GM19035 (cell line): ENCODE data around the gene MZT2A.
"Not testable (repeated sequence)": the region's sequence is repeated elsewhere in the genome, so short reads cannot be mapped to it uniquely, and the experiment has no call there.

Experiments
- ATAC-seq: cut with Tn5 transposase; IDR thresholded peaks from one replicate; pipeline ENCODE4 v1.9.1; 2021; ENCODE audit not compliant: unreplicated experiment

MZT2A gene, protein sequence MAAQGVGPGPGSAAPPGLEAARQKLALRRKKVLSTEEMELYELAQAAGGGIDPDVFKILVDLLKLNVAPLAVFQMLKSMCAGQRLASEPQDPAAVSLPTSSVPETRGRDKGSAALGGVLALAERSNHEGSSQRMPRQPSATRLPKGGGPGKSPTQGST

DNA sequence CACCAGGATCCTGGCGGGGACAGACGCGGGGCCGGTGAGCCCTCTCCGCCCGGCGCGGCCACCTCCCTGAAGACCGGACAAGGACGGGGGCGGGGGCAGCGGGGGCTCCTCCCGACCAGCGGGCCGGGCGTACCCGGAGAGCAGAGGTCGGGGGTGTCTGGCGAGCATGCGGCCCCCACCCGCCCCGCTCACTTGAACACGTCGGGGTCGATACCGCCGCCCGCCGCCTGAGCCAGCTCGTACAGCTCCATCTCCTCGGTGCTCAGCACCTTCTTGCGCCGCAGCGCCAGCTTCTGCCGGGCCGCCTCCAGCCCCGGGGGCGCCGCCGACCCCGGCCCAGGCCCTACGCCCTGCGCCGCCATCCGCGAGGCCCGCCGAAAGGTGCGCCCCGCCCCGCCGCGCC lies at the start of gene MZT2A:
MZT2A (minus strand) TSS at position 383 of the 403 bp plus-strand sequence; CDS start at position 362, 21 bp downstream.
- peak; percentile 6 for ATAC-seq

GRCh38 chr2:131538856-131539255 lies 46.7 kb upstream of the MZT2A start:
- ATAC-seq: not testable (repeated sequence)

DNA sequence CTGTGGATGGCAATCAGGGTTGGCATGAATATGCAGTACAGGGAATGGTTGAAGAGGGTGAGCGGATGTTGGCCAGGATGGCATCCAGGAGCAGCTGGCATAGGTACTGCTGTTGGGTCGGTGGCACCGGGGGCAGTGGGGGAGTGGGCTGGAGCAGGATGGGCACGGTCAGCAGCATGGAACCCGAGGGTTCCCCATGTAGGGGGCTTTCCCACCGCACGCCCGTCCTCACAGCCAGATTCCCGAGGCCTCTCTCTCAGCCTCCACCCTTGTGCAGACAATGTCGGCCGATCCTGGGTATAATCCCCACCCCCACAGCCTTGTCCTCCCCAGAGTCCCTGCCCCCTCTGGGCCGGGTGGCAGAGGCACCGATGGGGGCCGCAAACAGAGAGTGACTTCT lies 44.6 kb upstream of the MZT2A start:
- ATAC-seq: not testable (repeated sequence)

GRCh38 chr2:131535951-131536826 lies 44.0 kb upstream of the MZT2A start:
- ATAC-seq: not testable (repeated sequence)

- ATAC-seq: no peak
These were observed 43.3 kb upstream of the MZT2A start for GRCh38 chr2:131535526-131535925.

DNA sequence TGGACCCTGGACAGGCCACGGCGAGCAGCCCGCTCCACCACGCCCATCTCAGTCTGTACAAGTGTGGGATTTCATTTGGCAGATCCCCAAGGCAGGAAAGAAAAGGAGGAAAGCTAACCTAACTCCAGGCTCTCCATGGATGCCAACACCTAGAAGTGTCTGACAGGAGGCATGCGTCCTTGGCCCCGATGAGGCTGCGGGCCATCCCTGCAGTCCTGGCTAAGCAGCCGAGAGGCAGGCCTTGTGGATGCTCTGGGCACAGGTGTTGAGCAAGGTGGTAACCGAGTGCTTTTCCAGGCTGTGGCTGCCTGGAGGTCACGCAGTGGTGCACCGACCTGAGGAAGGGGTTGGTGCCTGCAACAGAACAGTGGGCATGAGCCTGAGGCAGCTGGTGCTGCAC lies 42.8 kb upstream of the MZT2A start:
- ATAC-seq: not testable (repeated sequence)

GRCh38 chr2:131534317-131534672 lies 42.1 kb upstream of the MZT2A start:
- not testable (repeated sequence) for ATAC-seq

- ATAC-seq: not testable (repeated sequence)
These were observed 41.6 kb upstream of the MZT2A start for GRCh38 chr2:131533609-131534316.

DNA sequence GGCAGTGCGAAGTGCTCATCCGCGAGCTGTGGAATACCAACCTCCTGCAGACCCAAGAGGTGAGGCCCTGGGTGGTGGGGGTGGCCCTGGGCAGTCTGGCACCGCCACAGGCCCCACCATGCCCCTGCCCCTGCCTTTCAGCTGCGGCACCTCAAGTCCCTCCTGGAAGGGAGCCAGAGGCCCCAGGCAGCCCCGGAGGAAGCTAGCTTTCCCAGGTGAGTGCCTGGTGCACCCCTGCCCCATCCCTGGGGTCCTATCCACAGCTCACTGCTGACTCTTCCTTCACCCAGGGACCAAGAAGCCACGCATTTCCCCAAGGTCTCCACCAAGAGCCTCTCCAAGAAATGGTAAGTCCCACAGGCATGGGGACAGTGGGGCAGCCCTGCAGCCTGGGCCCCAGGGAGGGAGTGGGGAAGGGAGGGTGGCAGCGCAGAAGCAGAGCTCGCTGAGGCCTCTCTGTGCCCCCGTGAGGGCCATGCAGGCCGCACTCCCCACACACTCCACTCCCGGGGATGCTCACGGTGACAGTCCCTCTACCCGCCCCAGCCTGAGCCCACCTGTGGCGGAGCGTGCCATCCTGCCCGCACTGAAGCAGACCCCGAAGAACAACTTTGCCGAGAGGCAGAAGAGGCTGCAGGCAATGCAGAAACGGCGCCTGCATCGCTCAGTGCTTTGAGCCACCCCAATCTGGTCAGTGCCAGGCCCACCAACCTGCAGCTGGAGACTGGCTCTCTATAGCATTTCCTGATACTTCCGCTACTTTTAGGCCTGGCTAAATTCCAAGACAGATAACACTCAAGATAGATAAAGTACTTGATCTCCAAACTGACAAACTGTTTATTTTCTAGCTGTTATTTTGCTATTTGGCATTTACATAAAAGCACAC lies 40.8 kb upstream of the MZT2A start:
- ATAC-seq: not testable (repeated sequence)

GRCh38 chr2:131531547-131532185 lies 39.5 kb upstream of the MZT2A start:
- ATAC-seq: not testable (repeated sequence)

GRCh38 chr2:131530626-131531344 lies 38.6 kb upstream of the MZT2A start:
- ATAC-seq: not testable (repeated sequence)

DNA sequence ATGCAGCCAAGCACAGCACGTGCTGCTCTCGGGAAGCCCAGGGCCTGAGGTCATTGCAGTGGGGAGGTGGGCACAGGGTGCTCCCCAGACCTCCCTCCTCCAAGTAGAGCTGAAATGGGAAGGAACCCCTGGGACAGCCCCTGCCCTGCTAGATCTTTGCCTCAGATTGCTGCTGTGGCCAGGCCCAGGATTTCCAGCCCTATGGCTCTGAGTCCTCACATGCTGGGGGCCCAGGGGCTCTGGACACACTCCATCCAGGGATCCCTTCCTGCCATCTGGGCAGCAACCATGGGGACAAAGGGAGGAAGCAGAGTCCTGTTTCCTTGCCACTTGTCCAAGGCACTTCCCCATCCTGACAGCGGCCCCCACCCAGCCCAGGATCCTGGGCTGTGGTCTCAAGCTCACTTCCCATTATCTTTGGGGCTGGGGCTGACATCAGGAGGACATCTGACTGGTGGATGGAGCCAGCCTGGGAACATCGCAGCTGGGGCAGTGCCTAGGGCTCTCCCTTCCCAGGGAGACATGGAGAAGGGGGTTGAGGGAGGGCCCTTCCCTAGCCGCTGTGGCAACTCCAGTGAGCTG lies 37.8 kb upstream of the MZT2A start:
- ATAC-seq: not testable (repeated sequence)

DNA sequence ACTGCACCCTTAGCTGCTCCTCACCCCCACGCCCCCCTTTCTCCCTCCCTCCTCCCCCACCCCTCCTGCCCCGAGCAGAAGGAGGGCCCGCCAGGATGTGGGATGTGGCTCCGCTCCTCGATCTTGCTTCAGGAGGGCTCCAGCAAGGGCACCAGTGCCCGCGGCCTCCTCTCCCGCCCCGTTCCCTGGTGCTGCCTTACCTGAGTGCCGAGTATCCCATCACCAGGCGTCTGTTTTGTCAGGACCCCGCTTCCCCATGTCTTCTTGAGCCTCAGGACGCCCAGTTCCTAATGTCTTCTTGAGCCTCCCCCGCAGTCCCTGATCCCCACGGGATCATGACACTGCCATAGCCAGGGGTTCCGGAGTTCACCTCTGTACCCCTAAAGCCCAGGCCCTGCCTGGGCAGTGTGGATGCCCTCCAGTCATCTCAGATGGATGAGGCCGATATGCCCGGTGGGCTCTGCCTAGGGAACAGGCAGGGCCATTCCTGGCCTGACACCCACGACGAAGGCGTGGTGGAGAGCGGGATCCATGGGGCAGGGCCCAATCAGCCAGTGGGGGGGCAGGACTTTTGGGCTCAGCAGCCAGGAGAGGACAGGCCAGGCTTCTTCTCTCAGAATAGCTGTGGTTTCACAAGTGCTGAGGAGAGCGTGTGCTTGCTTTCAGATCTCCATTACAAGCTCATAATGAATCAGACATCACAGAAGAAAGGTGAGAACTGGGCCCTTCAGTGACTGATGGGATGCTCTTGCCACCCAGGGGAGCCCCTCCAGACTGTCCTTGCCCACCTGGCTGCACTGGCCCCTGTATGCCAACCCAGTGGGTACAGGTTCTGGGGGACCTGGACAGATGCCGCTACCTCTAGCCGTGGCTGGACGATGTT lies 37.0 kb upstream of the MZT2A start:
- ATAC-seq: peak; percentile 52

GRCh38 chr2:131527131-131528001 lies 35.2 kb upstream of the MZT2A start, which contains the start of gene CCDC74A:
Gene CCDC74A, plus strand, starts transcription at chr2:131527888. Its CDS starts 83 bp downstream, at chr2:131527971.
- peak; percentile 86 for ATAC-seq

GRCh38 chr2:131525256-131525655 lies 33.1 kb upstream of the MZT2A start:
- ATAC-seq: not testable (repeated sequence)

DNA sequence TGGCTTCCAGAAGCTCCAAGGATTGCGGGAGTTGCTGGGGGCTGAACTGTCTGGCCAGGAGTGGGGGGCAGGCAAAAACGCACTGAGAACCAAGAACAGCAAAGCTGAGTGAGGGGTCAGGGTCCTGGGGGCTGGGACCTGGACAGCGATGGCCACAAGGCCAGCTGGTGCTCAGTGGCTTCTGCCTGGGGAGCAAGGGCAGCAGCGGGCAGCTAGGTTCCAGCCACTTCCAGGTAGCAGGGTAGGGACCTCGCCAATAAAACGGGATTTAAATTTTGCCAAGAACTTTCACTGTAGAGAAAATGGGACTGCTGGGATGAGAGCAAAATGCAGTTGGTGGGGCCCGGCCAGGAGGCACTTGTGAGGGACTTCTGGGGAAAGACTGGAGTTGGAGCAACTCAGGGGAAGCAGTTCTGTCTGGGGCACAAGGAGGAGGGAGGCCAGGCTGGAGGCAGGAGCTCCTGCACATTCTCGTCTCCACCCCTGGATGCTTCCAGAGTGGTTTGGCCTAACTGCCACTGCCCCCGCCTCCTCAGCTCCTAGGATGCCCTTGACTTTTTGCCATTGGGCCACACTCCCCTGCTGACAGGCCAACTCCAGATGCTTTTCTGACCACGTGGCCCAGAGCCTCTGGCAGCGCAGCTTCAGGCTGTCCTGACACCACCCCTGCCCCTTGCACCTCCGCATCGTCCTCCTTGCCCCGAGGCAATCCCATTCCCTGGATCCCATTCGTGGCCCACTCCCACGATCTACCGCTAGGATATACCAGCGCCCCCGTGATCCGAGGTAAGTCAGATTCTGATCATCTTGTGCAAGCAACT lies 30.0 kb upstream of the MZT2A start:
- ATAC-seq: no peak
